GM13977 (cell line): Measurements from ENCODE around the gene GTF3A.

Source experiments
- DNase-seq: peaks from one replicate; pipeline ENCODE4 v3.0.0; 2012; ENCODE audit warnings: low spot score
- in situ Hi-C: fragments of 300-500 bp; cut with MboI; formaldehyde crosslinking; loops from one replicate; pipeline ENCODE4 v1.12.0; 2022; ENCODE audit warnings: low sequenced_read_pairs, low pct_unique_long_range_greater_than_20kb, mixed read lengths, inconsistent platforms; ENCODE audit not compliant: unreplicated experiment
- TF ChIP-seq, protein P1 (sequence below): IDR thresholded peaks from 2 replicates; pipeline ENCODE4 v1.5.1; 2012; ENCODE audit warnings: mild to moderate bottlenecking, control low read depth; ENCODE audit not compliant: insufficient read depth; ENCODE audit errors: extremely low read depth, missing control alignments

The GTF3A gene

DNA sequence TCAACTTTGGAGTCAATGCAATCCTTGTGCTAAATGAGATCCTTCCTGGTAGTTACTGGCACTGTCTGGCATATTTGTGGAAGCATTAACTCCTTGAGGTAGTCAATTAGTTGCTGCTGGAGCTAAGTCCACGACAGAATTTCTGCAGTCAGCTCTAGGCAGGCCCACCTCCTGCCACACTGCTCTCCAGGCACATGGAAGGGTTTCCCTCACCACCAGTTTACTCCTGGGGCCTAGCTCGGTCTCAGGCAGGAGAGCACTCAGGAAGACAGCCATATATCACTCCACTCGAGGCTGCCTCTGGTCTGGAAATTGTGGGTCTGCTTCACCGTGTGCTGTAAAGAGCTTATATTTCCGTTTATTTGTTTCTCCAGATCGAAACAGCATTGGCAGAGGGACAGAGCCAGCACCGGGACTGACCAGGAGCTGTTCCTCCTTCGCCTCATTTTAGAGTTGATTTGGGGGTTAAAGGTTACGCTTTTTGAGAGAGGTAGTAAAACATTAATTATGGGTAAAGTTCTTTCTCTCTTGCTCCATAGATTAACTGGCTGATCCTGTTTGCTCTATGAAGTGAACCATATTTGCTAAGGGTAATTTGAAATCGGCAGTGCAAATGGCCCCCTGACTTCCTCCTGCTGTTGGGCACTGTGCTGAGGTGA, 20.6 kb upstream of the GTF3A start:
- DNase-seq: no peak
- in situ Hi-C loops: no loop called here
- TF ChIP-seq, protein P1, sequence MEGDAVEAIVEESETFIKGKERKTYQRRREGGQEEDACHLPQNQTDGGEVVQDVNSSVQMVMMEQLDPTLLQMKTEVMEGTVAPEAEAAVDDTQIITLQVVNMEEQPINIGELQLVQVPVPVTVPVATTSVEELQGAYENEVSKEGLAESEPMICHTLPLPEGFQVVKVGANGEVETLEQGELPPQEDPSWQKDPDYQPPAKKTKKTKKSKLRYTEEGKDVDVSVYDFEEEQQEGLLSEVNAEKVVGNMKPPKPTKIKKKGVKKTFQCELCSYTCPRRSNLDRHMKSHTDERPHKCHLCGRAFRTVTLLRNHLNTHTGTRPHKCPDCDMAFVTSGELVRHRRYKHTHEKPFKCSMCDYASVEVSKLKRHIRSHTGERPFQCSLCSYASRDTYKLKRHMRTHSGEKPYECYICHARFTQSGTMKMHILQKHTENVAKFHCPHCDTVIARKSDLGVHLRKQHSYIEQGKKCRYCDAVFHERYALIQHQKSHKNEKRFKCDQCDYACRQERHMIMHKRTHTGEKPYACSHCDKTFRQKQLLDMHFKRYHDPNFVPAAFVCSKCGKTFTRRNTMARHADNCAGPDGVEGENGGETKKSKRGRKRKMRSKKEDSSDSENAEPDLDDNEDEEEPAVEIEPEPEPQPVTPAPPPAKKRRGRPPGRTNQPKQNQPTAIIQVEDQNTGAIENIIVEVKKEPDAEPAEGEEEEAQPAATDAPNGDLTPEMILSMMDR: no peak

DNA sequence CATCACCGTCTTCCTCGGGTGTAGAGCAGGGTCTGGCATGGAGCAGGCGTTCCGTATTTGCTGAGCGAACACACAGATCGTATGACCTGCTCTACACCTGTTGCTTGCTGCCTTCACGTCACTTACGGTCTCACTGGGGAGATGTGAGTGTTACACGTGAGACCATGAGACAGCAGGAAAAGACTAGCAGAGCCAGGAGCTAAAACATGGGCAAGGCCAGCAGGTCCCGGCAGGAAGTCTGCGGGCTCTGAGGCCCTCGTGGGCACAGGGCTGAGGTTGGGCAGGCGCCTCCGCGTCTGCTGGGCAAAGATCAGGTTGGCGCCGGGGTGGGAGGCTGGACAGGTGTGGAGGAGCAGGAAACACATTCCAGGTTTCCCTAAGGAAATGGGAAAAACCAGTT, 19.7 kb upstream of the GTF3A start:
- DNase-seq: no peak
- TF ChIP-seq, protein P1: no peak
- in situ Hi-C loops: no loop called here

DNA sequence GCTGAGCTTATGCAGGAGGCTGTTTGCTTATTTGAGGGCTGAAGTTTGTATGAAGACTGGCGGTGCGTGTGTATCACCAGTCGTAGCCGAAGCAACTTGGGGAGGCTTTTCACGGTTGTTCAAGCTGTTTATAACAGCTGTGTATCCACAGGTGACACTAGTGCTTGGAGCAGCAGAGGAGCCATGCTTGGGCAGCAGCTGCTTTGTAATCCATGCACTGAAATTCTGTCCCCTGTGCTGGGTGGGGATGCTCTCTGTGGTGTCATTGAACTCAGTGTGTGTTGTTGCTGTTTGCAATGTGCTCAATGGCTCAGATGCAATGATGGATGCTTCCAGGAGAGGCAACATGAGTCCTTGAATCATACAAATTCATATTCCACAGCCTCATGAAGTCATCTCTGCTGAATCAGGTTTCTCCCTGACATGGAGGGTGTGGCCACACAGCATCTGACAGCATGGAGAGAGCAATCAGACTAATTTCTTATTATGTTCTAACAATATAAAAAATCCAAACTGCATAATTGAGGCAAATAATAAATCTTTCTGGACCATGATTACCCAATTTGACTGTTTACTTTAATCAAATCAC, 18.8 kb upstream of the GTF3A start:
- TF ChIP-seq, protein P1: no peak
- DNase-seq: no peak
- in situ Hi-C loops: no loop called here

DNA sequence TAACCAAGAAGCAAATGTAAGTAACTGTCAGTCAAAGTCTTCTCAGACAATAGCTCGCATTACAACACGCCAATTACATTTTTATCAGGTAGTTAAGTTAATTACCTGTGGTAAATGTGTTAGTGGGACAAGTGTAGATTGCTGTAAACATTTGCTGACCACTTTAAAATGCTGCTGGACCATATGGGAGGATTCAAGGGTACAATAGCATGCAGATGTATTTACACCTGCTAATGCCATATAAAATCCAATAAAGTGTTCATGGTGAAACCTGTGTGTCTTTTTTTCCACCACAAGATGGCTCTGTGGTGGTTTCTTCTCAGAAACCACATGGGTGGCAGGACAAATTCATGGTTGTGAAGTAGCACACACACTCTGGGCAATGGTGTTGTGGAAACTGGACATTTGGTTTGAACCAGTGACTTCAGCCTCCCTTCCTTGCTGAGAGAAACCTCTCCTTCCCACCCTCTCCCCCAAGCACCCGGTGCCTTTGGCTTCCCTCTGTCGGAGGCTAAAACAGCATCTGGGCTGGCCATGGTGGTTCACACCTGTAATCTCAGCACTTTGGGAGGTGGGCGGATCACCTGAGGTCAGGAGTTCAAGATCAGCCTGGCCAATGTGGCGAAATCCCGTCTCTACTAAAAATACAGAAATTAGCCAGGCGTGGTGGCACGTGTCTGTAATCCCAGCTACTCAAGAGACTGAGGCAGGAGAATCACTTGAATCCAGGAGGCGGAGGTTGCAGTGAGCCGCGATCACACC, 18.1 kb upstream of the GTF3A start:
- DNase-seq: peak; percentile 63
- in situ Hi-C loops: no loop called here
- TF ChIP-seq, protein P1: peak; percentile 58

DNA sequence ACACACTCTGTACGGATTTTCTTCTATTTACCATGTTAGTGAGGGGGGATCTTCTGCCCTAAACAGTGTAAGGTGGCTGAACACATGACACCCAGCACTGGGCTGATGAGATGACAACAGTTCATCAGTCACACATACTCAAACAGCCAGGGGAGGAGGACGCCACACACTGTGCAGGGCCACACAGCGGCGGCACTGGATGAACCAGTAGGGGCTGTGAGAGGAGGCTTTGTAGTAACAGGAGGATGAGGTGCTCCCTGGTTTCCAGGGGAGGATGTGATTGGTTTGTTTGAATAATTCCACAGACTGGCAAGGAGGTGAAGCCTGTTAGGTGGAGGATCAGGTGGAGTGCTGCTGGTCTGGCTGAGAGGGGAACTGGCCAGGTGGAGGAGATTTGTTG, 16.3 kb upstream of the GTF3A start:
- no peak for DNase-seq
- in situ Hi-C loops: no loop called here
- TF ChIP-seq, protein P1: no peak

DNA sequence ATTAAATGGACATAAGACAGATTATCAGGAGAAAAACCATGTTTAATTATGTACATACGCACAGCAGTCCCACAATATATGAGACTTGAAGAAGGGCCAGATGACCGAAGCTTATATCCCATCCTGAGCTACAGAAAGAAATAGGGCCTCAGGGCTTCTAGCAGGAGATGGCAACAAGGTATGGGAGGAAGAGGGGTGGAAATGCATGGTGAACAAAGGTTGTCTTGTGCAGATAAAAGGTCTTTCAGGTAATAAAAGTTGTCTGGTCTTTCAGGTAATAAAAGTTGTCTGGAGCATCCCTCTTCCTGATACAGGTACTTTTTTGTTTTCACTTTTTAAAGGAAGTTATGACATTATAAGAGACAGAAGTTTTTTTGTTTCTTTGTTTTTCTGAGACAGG, 15.4 kb upstream of the GTF3A start:
- in situ Hi-C loops: no loop called here
- TF ChIP-seq, protein P1: no peak

More for the DNA sequence above, 15.4 kb upstream of the GTF3A start:
- DNase-seq: no peak
